ENCODE measurements around the gene NEURL3. TPM values are rescaled to one million over a fixed set of nuclear protein-coding genes. Genes with fewer than 3 reads are reported as not detected.

NEURL3 gene
- total RNA-seq, 2 donors from 2014 or later: 40.7 to 71.2 TPM

DNA sequence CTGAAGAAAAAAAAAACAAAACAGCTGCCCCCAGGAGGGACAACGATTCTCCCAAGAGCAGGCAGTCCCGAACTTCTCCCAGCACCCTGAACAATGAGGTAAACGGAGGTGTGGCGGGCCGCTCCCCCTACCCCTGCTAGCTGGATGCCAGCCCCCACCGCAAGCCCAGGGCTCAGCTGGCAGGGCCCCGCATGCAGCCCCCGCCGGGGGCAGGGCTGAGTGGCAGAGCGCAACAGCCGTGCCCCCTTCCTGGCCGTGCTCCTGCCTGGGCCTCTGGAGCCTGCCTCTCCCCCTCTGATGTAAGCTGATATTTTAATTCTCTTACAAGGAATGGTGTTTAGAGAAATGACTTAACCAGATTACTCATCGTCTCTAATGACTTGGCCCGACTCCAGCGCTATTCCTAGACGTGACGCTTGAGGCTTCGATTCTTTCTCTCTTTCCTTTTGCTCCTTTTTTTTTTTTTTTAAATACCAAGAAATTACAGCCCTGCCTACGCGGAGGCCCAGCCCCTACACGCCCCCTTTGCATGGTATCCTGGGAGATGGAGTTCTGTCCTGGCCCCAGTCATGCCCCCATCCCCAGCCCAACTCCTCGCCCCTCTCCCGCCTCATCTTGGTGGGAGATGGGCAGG is 26.8 kb upstream of the NEURL3 start:
- Histone ChIP-seq H3K36me3 (replicated peaks in 1 of 2; ENCODE audit: insufficient read depth in 1 of 2, low read depth in 2 of 2) (no peaks in the 10 kb centered on the region), H3K4me3 (no peak overlapping the region), H3K27me3 (no peaks in the 10 kb centered on the region), H3K9me3 (no peaks in the 10 kb centered on the region), H3K4me1 (peaks cover 18% of the 10 kb centered on the region), H3K27ac (peak overlapping the region; percentile 40 to 68 (median 54))
- intact Hi-C loops (cut with DNase I): no loop called here
- 17 to 24% methylated on average over 16 to 23 of the region's 23 CpGs for WGBS, 2 donors
- TF ChIP-seq, protein P1, sequence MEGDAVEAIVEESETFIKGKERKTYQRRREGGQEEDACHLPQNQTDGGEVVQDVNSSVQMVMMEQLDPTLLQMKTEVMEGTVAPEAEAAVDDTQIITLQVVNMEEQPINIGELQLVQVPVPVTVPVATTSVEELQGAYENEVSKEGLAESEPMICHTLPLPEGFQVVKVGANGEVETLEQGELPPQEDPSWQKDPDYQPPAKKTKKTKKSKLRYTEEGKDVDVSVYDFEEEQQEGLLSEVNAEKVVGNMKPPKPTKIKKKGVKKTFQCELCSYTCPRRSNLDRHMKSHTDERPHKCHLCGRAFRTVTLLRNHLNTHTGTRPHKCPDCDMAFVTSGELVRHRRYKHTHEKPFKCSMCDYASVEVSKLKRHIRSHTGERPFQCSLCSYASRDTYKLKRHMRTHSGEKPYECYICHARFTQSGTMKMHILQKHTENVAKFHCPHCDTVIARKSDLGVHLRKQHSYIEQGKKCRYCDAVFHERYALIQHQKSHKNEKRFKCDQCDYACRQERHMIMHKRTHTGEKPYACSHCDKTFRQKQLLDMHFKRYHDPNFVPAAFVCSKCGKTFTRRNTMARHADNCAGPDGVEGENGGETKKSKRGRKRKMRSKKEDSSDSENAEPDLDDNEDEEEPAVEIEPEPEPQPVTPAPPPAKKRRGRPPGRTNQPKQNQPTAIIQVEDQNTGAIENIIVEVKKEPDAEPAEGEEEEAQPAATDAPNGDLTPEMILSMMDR (IDR thresholded peaks at IDR 0.05): no peak
- TF ChIP-seq POLR2A (IDR thresholded peaks at IDR 0.05): peak in 2 of 3 donors; percentile 23 to 26
- DNase-seq (peak; percentile 85 to 96 (median 90)), ATAC-seq (peak; percentile 63)

DNA sequence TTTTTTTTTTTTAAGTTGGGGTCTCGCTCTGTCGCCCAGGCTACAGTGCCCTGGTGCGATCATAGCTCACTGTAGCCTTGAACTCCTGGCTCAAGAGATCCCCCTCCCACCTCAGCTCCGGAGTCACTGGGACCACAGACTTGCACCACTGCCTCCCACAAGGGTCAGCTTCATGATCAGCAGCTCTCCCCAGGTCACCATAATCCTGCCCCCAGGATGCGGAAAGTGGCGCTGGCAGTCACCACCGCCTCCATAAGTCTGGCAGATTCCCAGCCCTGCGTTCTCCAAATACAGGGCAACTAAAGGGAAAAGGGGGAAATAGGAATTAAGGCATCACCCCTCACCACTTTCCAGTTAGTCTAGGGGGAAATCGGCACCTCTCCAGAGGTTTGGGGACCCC is 26.2 kb upstream of the NEURL3 start:
- no peaks in the 10 kb centered on the region for H3K36me3 ChIP-seq (replicated peaks in 1 of 2; ENCODE audit: insufficient read depth in 1 of 2, low read depth in 2 of 2)
- no peaks in the 10 kb centered on the region for H3K27me3 ChIP-seq
- no peaks in the 10 kb centered on the region for H3K9me3 ChIP-seq
- peaks cover 18% of the 10 kb centered on the region for H3K4me1 ChIP-seq
- TF ChIP-seq, protein P1 (IDR thresholded peaks at IDR 0.05): no peak
- TF ChIP-seq POLR2A (IDR thresholded peaks at IDR 0.05): no peak
- intact Hi-C loops (cut with DNase I): no loop called here
- ATAC-seq: no peak
- 86 to 87% methylated on average over 9 of the region's 9 CpGs for WGBS, 2 donors
- no peak for DNase-seq
- H3K27ac ChIP-seq: peak overlapping the region in 2 of 4 donors; percentile 59 to 68
- no peak overlapping the region for H3K4me3 ChIP-seq

DNA sequence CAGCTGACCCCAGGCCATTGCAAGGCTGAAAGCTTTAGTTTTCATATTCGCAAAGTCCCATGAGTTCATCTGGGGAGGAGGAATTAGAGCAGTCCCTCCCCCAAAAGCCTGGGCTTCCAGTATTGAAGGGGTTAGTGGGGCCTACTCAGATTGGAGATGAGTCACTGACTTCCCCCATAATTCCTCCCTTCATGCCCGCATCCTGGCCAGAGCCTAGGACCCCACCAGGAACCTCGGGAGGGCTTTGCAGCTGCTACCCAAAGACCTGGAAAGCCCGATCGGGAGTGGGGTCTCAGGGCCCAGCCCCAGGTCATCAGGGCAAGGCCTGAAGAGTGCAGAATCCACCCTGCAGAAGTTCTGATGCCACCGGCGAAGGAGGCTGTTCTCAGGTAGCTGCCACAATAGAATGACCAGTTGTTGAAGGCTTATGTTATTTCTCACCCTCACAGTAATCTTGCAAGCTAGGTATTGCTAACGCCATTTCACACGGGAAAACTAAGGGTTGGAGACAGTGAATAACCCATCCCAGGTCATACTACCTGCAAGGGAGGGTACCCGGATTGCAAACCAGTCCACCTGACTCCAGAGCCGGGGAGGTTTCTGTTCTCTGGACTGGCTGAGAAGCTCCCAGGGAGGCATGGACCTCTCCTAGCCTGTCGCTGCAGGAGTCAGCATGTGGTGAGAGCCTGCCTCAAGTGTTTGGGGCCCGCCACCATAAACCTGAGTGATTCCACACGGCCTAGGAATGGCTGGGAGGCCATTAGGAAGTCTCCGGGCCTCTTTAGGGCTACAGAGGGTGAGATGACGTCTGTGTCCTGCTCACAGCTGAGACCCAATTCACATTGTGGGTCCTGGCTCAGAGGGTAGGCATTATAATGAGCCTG is 25.6 kb upstream of the NEURL3 start:
- ATAC-seq (no peak), DNase-seq (no peak)
- H3K36me3 ChIP-seq (replicated peaks in 1 of 2; ENCODE audit: insufficient read depth in 1 of 2, low read depth in 2 of 2): no peaks in the 10 kb centered on the region
- peaks cover 18% of the 10 kb centered on the region for H3K4me1 ChIP-seq
- no peak overlapping the region for H3K27ac ChIP-seq
- TF ChIP-seq, protein P1 (IDR thresholded peaks at IDR 0.05): no peak
- TF ChIP-seq POLR2A (IDR thresholded peaks at IDR 0.05): no peak
- H3K9me3 ChIP-seq: no peaks in the 10 kb centered on the region
- WGBS, 2 donors: 81 to 87% methylated on average over 13 to 16 of the region's 16 CpGs
- intact Hi-C loops (cut with DNase I): no loop called here
- no peaks in the 10 kb centered on the region for H3K27me3 ChIP-seq
- H3K4me3 ChIP-seq: no peak overlapping the region

DNA sequence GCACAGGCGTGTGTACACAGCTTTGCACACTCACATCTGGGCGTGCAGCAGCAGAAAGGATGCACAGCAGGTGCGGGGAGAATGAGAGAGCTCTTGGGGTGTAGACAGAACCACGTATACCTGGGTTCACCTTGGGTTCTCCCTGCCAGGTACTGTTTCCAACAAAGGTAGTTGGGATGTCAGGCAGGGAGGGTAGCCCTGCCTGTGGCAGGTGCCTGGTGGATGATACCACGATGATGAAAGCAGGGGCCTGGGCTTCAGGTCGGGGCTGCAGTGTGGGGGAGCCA is 24.9 kb upstream of the NEURL3 start:
- ATAC-seq: no peak
- 50 to 65% methylated on average over 6 of the region's 6 CpGs for WGBS, 2 donors
- TF ChIP-seq POLR2A (IDR thresholded peaks at IDR 0.05): no peak
- TF ChIP-seq, protein P1 (IDR thresholded peaks at IDR 0.05): no peak
- no peak for DNase-seq
- Histone ChIP-seq H3K36me3 (replicated peaks in 1 of 2; ENCODE audit: insufficient read depth in 1 of 2, low read depth in 2 of 2) (no peaks in the 10 kb centered on the region), H3K4me1 (peaks cover 18% of the 10 kb centered on the region), H3K4me3 (no peak overlapping the region), H3K27ac (no peak overlapping the region), H3K9me3 (no peaks in the 10 kb centered on the region), H3K27me3 (no peaks in the 10 kb centered on the region)
- intact Hi-C loops (cut with DNase I): no loop called here
